G401.6 (cell line): Measurements from ENCODE around the gene NTM.
"Not testable (repeated sequence)": the region's sequence is repeated elsewhere in the genome, so short reads cannot be mapped to it uniquely, and the experiment has no call there.

Experiments used
- FAIRE-seq: peaks from 2 replicates; lab custom pipeline; 2012; peaks lifted over from hg19 to GRCh38; lab: Jason Lieb, UNC

The NTM gene

GRCh38 chr11:132365650-132366049, 995.2 kb downstream of the NTM start:
- no peak for FAIRE-seq

- FAIRE-seq, result no peak
Measured at GRCh38 chr11:132367293-132367692, 996.9 kb downstream of the NTM start.

DNA sequence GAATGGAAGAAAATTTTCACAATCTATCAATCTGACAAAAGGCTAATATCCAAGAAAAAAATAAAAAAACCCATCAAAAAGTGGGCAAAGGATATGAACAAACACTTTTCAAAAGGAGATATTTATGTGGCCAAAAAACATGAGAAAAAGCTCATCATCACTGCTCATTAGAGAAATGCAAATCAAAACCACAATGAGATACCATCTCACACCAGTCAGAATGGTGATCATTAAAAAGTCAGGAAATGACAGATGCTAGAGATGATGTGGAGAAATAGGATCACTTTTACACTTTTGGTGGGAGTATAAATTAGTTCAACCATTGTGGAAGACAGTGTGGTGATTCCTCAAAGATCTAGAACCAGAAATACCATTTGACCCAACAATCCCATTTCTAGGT, 999.7 kb downstream of the NTM start:
- not testable (repeated sequence) for FAIRE-seq

DNA sequence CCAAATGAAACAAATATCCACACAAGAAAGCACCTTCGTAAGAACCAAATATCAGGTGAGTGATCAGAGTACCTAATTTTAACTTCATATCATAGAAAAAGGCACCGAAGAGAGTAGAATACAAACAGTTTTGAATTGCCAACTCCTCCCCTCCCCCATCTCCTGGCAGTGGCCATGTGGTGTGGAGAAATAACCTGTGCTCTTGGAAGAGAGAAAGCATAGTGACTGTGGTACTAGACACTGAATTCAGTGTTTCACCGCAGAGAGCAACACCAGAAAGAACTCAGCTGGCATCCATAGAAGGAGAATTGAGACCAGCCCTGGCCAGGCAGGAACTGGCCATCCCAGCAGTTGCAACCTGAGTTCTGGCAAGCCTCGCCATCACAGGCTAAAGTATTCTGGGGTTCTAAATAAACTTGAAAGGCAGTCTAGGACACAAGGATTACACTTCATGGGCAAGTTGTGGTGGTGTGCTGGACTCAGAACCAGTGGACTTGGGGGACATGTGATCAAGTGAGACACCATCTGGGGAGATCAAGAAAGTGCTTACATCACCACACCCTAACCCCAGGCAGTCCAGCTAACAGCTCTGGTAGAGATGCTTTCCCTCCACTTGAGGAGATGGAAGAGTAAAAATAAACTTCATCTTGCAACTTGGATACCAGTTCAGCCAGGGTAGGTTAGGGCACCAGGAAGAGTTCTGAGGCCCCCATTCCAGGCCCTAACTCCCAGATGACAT, 1003.2 kb downstream of the NTM start:
- no peak for FAIRE-seq

- no peak for FAIRE-seq
Measured at GRCh38 chr11:132379540-132379939, 1009.1 kb downstream of the NTM start.
